ENCODE results near the gene ASF1A. TPM values are rescaled to one million over a fixed set of nuclear protein-coding genes. Genes with fewer than 3 reads are reported as not detected.
"Not testable (repeated sequence)": the region's sequence is repeated elsewhere in the genome, so short reads cannot be mapped to it uniquely, and the experiment has no call there.

Gene ASF1A
- total RNA-seq, 5 donors from 2014 or later (not counting 1 experiment from before 2014, with no cell fraction given), result 16.8 to 49.6 (median 42.5) TPM

- H3K27ac ChIP-seq (ENCODE audit: low read length), result no peak overlapping the region
- ChIA-PET CTCF (interaction anchor here (0.6 to 1.3 kb wide), 3 partner anchors 16 to 36 kb away, joined by 3 read pairs; no protein-coding TSS in a partner anchor), POLR2A (interaction anchor here in 1 of 2 donors (1.1 kb wide), 1 partner anchor 21 kb away, joined by 3 read pairs; no protein-coding TSS in a partner anchor)
- Mint-ChIP-seq H3K9me3 (peaks cover under 1 to 10% (median 9%) of the 10 kb centered on the region in 3 donors), H3K27me3 (no peaks in the 10 kb centered on the region), H3K36me3 (peaks cover 35% of the 10 kb centered on the region), H3K4me3 (no peak overlapping the region), H3K4me1 (peaks cover 56 to 64% (median 61%) of the 10 kb centered on the region in 3 donors), H3K27ac (no peak overlapping the region)
- peaks cover 2 to 12% of the 10 kb centered on the region in 2 experiments for H3K4me1 ChIP-seq (ENCODE audit: control insufficient read depth in 1 of 2, extremely low read depth in 1 of 2, insufficient read depth in 2 of 2, low read length in 2 of 2)
- over 99% methylated on average over 9 of the region's 10 CpGs for WGBS (ENCODE audit: insufficient coverage)
- ATAC-seq (replicated peaks in 1 of 4) (no peak), DNase-seq (no peak)
- H3K27me3 ChIP-seq (replicated peaks in 1 of 2; ENCODE audit: control insufficient read depth in 2 of 2, extremely low read depth in 1 of 2, insufficient read depth in 2 of 2, low read length in 1 of 2), result no peaks in the 10 kb centered on the region
- no peak overlapping the region for H3K4me3 ChIP-seq (ENCODE audit: control insufficient read depth in 1 of 2, extremely low read depth in 1 of 2, low read length in 1 of 2)
- no peaks in the 10 kb centered on the region for H3K9me3 ChIP-seq
- no peaks in the 10 kb centered on the region for H3K36me3 ChIP-seq (ENCODE audit: control insufficient read depth in 2 of 2, extremely low read depth in 1 of 2, insufficient read depth in 1 of 2, low read length in 1 of 2)
Observed at GRCh38 chr6:118860880-118861279, 33.1 kb upstream of the ASF1A start.

DNA sequence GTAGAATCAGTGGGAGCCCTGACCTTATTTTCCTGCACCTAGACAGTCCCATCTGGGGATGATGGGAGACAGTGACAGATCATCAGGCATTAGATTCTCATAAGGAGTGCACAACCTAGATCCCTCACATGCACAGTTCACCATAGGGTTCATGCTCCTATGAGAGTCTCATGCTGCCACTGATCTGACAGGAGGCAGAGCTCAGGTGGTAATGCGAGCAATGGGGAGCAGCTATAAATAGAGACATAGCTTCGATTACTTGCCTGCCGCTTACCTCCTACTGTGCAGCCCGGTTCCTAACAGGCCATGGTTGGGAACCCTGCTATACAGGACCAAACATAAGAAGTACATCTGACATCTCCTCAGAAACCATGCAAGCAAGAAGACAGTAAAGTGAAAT, 31.5 kb upstream of the ASF1A start:
- H3K27ac ChIP-seq (ENCODE audit: low read length), result no peak overlapping the region
- ChIA-PET CTCF (interaction anchor here in 1 of 2 donors (1.1 kb wide), 1 partner anchor 34 kb away, joined by 3 read pairs; no protein-coding TSS in a partner anchor), POLR2A (interaction anchor here in 1 of 2 donors (0.6 kb wide), 1 partner anchor 1078 kb away, joined by 3 read pairs; no protein-coding TSS in a partner anchor)
- Mint-ChIP-seq H3K9me3 (peaks cover 9 to 20% (median 16%) of the 10 kb centered on the region in 3 donors), H3K27me3 (no peaks in the 10 kb centered on the region), H3K4me1 (peaks cover 59 to 67% (median 63%) of the 10 kb centered on the region in 3 donors), H3K27ac (no peak overlapping the region), H3K36me3 (peaks cover 41% of the 10 kb centered on the region), H3K4me3 (no peak overlapping the region)
- peaks cover 2 to 12% of the 10 kb centered on the region in 2 experiments for H3K4me1 ChIP-seq (ENCODE audit: control insufficient read depth in 1 of 2, extremely low read depth in 1 of 2, insufficient read depth in 2 of 2, low read length in 2 of 2)
- ATAC-seq (replicated peaks in 1 of 4), result no peak
- H3K9me3 ChIP-seq, result no peaks in the 10 kb centered on the region
- H3K36me3 ChIP-seq (ENCODE audit: control insufficient read depth in 2 of 2, extremely low read depth in 1 of 2, insufficient read depth in 1 of 2, low read length in 1 of 2), result no peaks in the 10 kb centered on the region
- no peak for DNase-seq
- H3K4me3 ChIP-seq (ENCODE audit: control insufficient read depth in 1 of 2, extremely low read depth in 1 of 2, low read length in 1 of 2), result no peak overlapping the region
- 96% methylated on average over 4 of the region's 4 CpGs for WGBS (ENCODE audit: insufficient coverage)
- H3K27me3 ChIP-seq (replicated peaks in 1 of 2; ENCODE audit: control insufficient read depth in 2 of 2, extremely low read depth in 1 of 2, insufficient read depth in 2 of 2, low read length in 1 of 2), result no peaks in the 10 kb centered on the region

GRCh38 chr6:118864341-118865099, 29.4 kb upstream of the ASF1A start:
- Mint-ChIP-seq H3K27ac (peak overlapping the region; percentile 74 to 89), H3K9me3 (peaks cover 9 to 21% (median 16%) of the 10 kb centered on the region in 3 donors), H3K27me3 (no peaks in the 10 kb centered on the region), H3K4me1 (peaks cover 49 to 59% (median 59%) of the 10 kb centered on the region in 3 donors), H3K36me3 (peaks cover 44% of the 10 kb centered on the region), H3K4me3 (peak overlapping the region; percentile 61 to 66 (median 62))
- WGBS (ENCODE audit: insufficient coverage), result 60% methylated on average over 1 of the region's 7 CpGs
- Histone ChIP-seq H3K27me3 (replicated peaks in 1 of 2; ENCODE audit: control insufficient read depth in 2 of 2, extremely low read depth in 1 of 2, insufficient read depth in 2 of 2, low read length in 1 of 2) (no peaks in the 10 kb centered on the region), H3K9me3 (no peaks in the 10 kb centered on the region), H3K4me1 (ENCODE audit: control insufficient read depth in 1 of 2, extremely low read depth in 1 of 2, insufficient read depth in 2 of 2, low read length in 2 of 2) (peaks cover 2 to 12% of the 10 kb centered on the region in 2 experiments), H3K36me3 (ENCODE audit: control insufficient read depth in 2 of 2, extremely low read depth in 1 of 2, insufficient read depth in 1 of 2, low read length in 1 of 2) (no peaks in the 10 kb centered on the region), H3K27ac (ENCODE audit: low read length) (no peak overlapping the region), H3K4me3 (ENCODE audit: control insufficient read depth in 1 of 2, extremely low read depth in 1 of 2, low read length in 1 of 2) (no peak overlapping the region)
- CTCF ChIA-PET, result interaction anchor here (0.6 to 1.5 kb wide), 4 partner anchors 11 to 64 kb away, joined by 3 to 5 read pairs (median 3); no protein-coding TSS in a partner anchor
- peak in 3 of 4 experiments; percentile 56 to 68 (median 61) for ATAC-seq (replicated peaks in 1 of 4)
- no peak for DNase-seq
- POLR2A ChIA-PET, result no interaction called here

GRCh38 chr6:118865100-118865391, 28.9 kb upstream of the ASF1A start:
- Histone ChIP-seq H3K36me3 (ENCODE audit: control insufficient read depth in 2 of 2, extremely low read depth in 1 of 2, insufficient read depth in 1 of 2, low read length in 1 of 2) (no peaks in the 10 kb centered on the region), H3K4me3 (ENCODE audit: control insufficient read depth in 1 of 2, extremely low read depth in 1 of 2, low read length in 1 of 2) (no peak overlapping the region), H3K4me1 (ENCODE audit: control insufficient read depth in 1 of 2, extremely low read depth in 1 of 2, insufficient read depth in 2 of 2, low read length in 2 of 2) (peaks cover 2 to 12% of the 10 kb centered on the region in 2 experiments), H3K27me3 (replicated peaks in 1 of 2; ENCODE audit: control insufficient read depth in 2 of 2, extremely low read depth in 1 of 2, insufficient read depth in 2 of 2, low read length in 1 of 2) (no peaks in the 10 kb centered on the region), H3K27ac (ENCODE audit: low read length) (no peak overlapping the region), H3K9me3 (peaks cover 3% of the 10 kb centered on the region)
- H3K4me3 Mint-ChIP-seq, result peak overlapping the region; percentile 61 to 66 (median 62)
- H3K9me3 Mint-ChIP-seq, result peaks cover 13 to 24% (median 14%) of the 10 kb centered on the region in 3 donors
- POLR2A ChIA-PET, result no interaction called here
- peaks cover 47% of the 10 kb centered on the region for H3K36me3 Mint-ChIP-seq
- DNase-seq, result no peak
- H3K27me3 Mint-ChIP-seq, result no peaks in the 10 kb centered on the region
- peak overlapping the region; percentile 74 to 89 for H3K27ac Mint-ChIP-seq
- no CpG with 5 or more reads among the region's 2 CpGs for WGBS (ENCODE audit: insufficient coverage)
- peaks cover 49 to 59% (median 59%) of the 10 kb centered on the region in 3 donors for H3K4me1 Mint-ChIP-seq
- CTCF ChIA-PET, result interaction anchor here (0.6 to 1.5 kb wide), 3 partner anchors 11 to 64 kb away, joined by 3 to 5 read pairs (median 3); no protein-coding TSS in a partner anchor
- peak in 3 of 4 experiments; percentile 29 to 45 (median 35) for ATAC-seq (replicated peaks in 1 of 4)

- POLR2A ChIA-PET, result no interaction called here
- WGBS (ENCODE audit: insufficient coverage), result no CpG with 5 or more reads among the region's 4 CpGs
- Histone ChIP-seq H3K4me3 (ENCODE audit: control insufficient read depth in 1 of 2, extremely low read depth in 1 of 2, low read length in 1 of 2) (no peak overlapping the region), H3K27me3 (replicated peaks in 1 of 2; ENCODE audit: control insufficient read depth in 2 of 2, extremely low read depth in 1 of 2, insufficient read depth in 2 of 2, low read length in 1 of 2) (no peaks in the 10 kb centered on the region), H3K4me1 (ENCODE audit: control insufficient read depth in 1 of 2, extremely low read depth in 1 of 2, insufficient read depth in 2 of 2, low read length in 2 of 2) (peaks cover under 1 to 2% of the 10 kb centered on the region in 2 experiments), H3K9me3 (peaks cover 3% of the 10 kb centered on the region), H3K36me3 (ENCODE audit: control insufficient read depth in 2 of 2, extremely low read depth in 1 of 2, insufficient read depth in 1 of 2, low read length in 1 of 2) (no peaks in the 10 kb centered on the region), H3K27ac (ENCODE audit: low read length) (no peak overlapping the region)
- CTCF ChIA-PET, result interaction anchor here in 1 of 2 donors (0.5 kb wide), 1 partner anchor 372 kb away, joined by 3 read pairs; no protein-coding TSS in a partner anchor
- Mint-ChIP-seq H3K4me1 (peaks cover 58 to 78% (median 70%) of the 10 kb centered on the region in 3 donors), H3K27ac (no peak overlapping the region), H3K4me3 (no peak overlapping the region), H3K27me3 (no peaks in the 10 kb centered on the region), H3K36me3 (peaks cover 52% of the 10 kb centered on the region), H3K9me3 (peaks cover 10 to 24% (median 13%) of the 10 kb centered on the region in 3 donors)
- DNase-seq (no peak), ATAC-seq (replicated peaks in 1 of 4) (no peak)
Observed at GRCh38 chr6:118867181-118867580, 26.8 kb upstream of the ASF1A start.

- H3K27me3 Mint-ChIP-seq; H3K36me3 ChIP-seq (ENCODE audit: control insufficient read depth in 2 of 2, extremely low read depth in 1 of 2, insufficient read depth in 1 of 2, low read length in 1 of 2); H3K4me3 Mint-ChIP-seq; ATAC-seq (replicated peaks in 1 of 4); DNase-seq; H3K27ac ChIP-seq (ENCODE audit: low read length); H3K4me3 ChIP-seq (ENCODE audit: control insufficient read depth in 1 of 2, extremely low read depth in 1 of 2, low read length in 1 of 2); H3K27ac Mint-ChIP-seq; CTCF ChIA-PET; H3K27me3 ChIP-seq (replicated peaks in 1 of 2; ENCODE audit: control insufficient read depth in 2 of 2, extremely low read depth in 1 of 2, insufficient read depth in 2 of 2, low read length in 1 of 2); POLR2A ChIA-PET; H3K9me3 ChIP-seq; H3K4me1 ChIP-seq (ENCODE audit: control insufficient read depth in 1 of 2, extremely low read depth in 1 of 2, insufficient read depth in 2 of 2, low read length in 2 of 2): not testable (repeated sequence)
- H3K9me3 Mint-ChIP-seq, result peaks cover 10 to 24% (median 13%) of the 10 kb centered on the region in 3 donors
- peaks cover 44% of the 10 kb centered on the region for H3K36me3 Mint-ChIP-seq
- no CpG with 5 or more reads among the region's 2 CpGs for WGBS (ENCODE audit: insufficient coverage)
- peaks cover 54 to 73% (median 62%) of the 10 kb centered on the region in 3 donors for H3K4me1 Mint-ChIP-seq
Observed at GRCh38 chr6:118868901-118869300, 25.1 kb upstream of the ASF1A start.

Data from T-cell (primary cell).